Adipocyte (in vitro differentiated cells): ENCODE results near the gene RHOJ.

Source experiments
- DNase-seq: peaks from one replicate; pipeline ENCODE4 v3.0.0-alpha.2; 2015; ENCODE audit warnings: low read depth
- H3K27me3 ChIP-seq: replicated peaks from 2 replicates; pipeline ENCODE4 v1.7.0; 2013; ENCODE audit warnings: mild to moderate bottlenecking, low read length, moderate library complexity; ENCODE audit not compliant: control insufficient read depth, insufficient read depth
- H3K36me3 ChIP-seq: 2 replicates; pipeline ENCODE4 v1.7.0; 2013; ENCODE audit warnings: low read length, mild to moderate bottlenecking, moderate library complexity; ENCODE audit not compliant: control insufficient read depth, insufficient read depth, severe bottlenecking
- H3K4me1 ChIP-seq: 2 replicates; pipeline ENCODE4 v1.7.0; 2013; ENCODE audit warnings: mild to moderate bottlenecking, low read length, moderate library complexity; ENCODE audit not compliant: control insufficient read depth, insufficient read depth
- H3K4me3 ChIP-seq: 2 replicates; pipeline ENCODE4 v1.7.0; 2013; ENCODE audit warnings: mild to moderate bottlenecking, low read length, moderate library complexity
- H3K9ac ChIP-seq: 2 replicates; pipeline ENCODE4 v1.7.0; 2013; ENCODE audit warnings: mild to moderate bottlenecking, low read length, moderate library complexity
- H3K9me3 ChIP-seq: 2 replicates; pipeline ENCODE4 v1.7.0; 2013; ENCODE audit warnings: mild to moderate bottlenecking, low read length, moderate library complexity; ENCODE audit not compliant: control insufficient read depth

The RHOJ gene

DNA sequence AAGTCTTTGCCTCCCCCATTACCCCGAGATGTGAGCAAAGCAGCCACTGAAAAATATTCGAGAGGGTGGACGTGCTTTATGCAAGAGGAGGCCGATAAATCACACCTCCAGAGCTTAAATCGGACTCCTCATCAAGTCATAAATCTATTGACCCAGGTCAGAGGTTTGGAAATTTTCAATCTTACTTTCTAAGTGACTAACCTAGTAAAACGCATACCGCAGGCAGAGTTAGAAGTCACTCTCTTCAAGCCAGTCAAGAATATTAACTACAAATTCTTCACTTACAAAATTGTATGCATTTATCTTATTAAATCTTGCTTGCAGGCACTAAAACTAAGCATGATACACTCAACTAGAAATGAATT, 79.6 kb downstream of the RHOJ start:
- H3K4me3 ChIP-seq: no peak overlapping the region
- no peaks in the 10 kb centered on the region for H3K27me3 ChIP-seq
- H3K9ac ChIP-seq: no peak overlapping the region
- no peaks in the 10 kb centered on the region for H3K36me3 ChIP-seq
- peaks cover 5% of the 10 kb centered on the region for H3K4me1 ChIP-seq
- no peak for DNase-seq
- H3K9me3 ChIP-seq: no peaks in the 10 kb centered on the region

DNA sequence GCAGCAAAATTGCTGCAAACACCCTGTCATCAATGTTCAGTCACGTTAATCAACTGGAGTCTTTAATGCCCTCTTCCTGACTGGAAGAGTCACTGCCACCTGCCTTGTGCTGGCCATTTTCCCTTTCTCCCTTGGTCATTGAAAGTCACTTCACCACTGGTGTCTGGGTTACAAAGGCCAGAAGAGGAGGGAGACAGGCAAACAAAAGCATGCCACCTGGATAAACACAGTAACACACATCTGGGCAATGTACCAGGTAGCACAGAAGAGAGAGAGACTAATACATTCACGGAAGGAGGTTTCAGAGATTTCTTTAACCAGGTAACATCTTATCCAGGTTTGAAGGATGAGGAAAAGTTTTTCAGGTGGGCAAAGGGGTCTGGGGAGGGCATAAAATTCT, 81.8 kb downstream of the RHOJ start:
- peaks cover 14% of the 10 kb centered on the region for H3K4me1 ChIP-seq
- no peak overlapping the region for H3K4me3 ChIP-seq
- H3K36me3 ChIP-seq: no peaks in the 10 kb centered on the region
- no peaks in the 10 kb centered on the region for H3K9me3 ChIP-seq
- no peak for DNase-seq
- no peaks in the 10 kb centered on the region for H3K27me3 ChIP-seq
- H3K9ac ChIP-seq: no peak overlapping the region

DNA sequence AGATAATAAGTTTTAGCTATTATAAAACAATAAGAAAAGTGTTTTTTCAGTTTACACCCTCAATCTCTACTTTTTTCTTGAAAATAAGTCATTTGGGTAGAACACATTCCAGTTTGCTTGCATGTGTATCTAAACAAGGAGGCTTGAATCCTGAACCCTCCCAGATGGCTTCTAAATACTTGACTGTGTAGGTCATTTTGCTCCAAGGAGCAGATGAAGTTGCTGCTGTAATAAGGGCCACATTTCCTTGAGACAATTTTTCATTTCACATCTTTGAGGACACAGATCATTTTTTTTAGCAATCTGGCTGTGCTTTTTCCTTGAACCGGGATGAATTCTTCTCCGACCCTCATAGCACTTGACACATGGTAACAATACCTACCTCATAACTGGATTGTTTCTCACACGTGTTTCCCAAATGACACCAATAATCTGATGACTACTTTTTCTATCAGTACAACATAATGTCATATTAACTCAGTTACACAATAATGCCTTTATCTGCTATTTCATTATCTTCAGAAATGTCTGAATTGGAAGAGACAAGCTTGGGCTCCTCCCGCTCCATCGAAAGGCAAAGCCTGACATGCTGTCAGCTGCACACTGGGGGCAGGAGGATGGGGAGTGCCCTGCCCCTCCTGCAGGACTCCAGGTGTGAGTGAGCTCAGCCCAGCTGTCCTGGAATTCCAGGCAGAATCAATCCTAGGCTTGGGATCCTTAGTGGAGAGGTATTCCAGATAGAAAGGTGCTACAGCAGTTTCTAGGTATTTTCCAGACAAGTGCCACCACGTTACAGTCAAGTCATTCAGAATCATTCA, 83.6 kb downstream of the RHOJ start:
- Histone ChIP-seq H3K36me3 (no peaks in the 10 kb centered on the region), H3K27me3 (no peaks in the 10 kb centered on the region), H3K4me3 (no peak overlapping the region), H3K9me3 (no peaks in the 10 kb centered on the region), H3K4me1 (peaks cover 16% of the 10 kb centered on the region), H3K9ac (no peak overlapping the region)
- peak; percentile 60 for DNase-seq

DNA sequence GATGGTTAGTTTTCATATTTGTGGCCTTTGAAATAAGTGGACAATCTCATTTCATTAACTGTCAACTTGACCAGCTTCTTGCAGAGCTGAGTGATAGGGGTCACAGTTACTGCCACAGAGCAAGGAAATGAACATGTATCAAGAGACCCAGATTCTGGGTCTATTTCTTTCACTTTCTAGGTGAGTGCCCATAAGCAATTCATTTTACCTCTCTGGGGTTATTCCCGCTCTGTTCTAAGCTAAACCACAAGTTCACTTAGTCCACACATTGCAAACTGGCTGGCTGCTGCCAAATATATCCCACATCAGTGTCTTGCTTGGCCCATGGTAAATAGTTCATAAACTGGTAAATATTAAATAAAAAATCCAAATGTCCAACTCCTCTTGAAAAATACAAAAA, 84.6 kb downstream of the RHOJ start:
- no peak for DNase-seq
- peaks cover 15% of the 10 kb centered on the region for H3K4me1 ChIP-seq
- H3K9ac ChIP-seq: no peak overlapping the region
- no peaks in the 10 kb centered on the region for H3K36me3 ChIP-seq
- no peaks in the 10 kb centered on the region for H3K9me3 ChIP-seq
- H3K27me3 ChIP-seq: no peaks in the 10 kb centered on the region
- H3K4me3 ChIP-seq: no peak overlapping the region

DNA sequence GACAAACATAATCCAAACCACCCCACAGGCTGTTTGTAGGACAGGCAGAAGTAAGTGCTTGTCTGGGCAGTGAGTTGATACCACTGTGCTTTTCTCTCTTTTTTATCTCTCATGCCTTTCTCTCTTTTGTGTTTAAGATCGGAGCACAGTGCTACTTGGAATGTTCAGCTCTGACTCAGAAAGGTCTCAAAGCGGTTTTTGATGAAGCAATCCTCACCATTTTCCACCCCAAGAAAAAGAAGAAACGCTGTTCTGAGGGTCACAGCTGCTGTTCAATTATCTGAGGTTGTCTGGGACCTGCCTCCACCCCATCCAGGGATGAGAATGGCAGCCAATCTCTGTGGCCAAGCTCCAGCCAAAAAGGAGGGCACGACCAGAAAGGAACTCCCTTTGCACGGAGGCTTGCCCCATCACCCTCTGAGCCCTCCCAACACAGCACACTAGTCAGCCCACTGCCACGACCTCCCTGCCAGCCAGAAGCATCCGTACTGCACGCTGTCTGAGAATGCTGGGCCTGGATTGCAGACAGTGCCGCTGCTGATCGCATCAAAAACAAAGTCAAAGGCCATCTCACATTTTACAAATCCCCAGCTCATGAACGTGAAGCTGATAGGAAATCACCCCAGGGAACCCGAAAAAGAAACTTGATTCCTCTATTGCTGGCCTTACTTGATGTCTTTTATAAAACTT, 86.6 kb downstream of the RHOJ start:
- Histone ChIP-seq H3K4me1 (peaks cover 17% of the 10 kb centered on the region), H3K27me3 (no peaks in the 10 kb centered on the region), H3K9me3 (no peaks in the 10 kb centered on the region), H3K4me3 (no peak overlapping the region), H3K9ac (peak overlapping the region; percentile 27), H3K36me3 (no peaks in the 10 kb centered on the region)
- DNase-seq: no peak

DNA sequence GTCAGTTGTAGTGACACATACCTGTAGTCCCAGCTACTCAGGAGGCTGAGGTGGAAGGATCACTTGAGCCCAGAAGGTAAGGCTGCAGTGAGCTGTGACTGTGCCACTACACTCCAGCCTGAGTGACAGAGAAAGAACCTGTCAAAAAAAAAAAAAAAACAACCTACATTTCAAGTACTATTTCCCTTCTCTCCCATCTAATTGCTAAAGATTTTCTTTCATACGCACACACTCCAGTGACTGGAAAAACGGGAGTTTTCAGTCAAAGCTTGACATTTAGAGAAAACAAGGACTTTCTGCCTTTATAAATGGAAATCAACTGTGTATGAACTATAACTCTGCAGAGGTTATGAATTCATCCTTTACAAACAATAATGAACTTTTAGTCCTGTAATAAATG, 88.6 kb downstream of the RHOJ start:
- Histone ChIP-seq H3K4me3 (no peak overlapping the region), H3K9ac (no peak overlapping the region)

GRCh38 chr14:63295231-63295685, 91.0 kb downstream of the RHOJ start:
- Histone ChIP-seq H3K4me1 (peaks cover 25% of the 10 kb centered on the region), H3K36me3 (no peaks in the 10 kb centered on the region), H3K9ac (no peak overlapping the region), H3K4me3 (peak overlapping the region; percentile 65), H3K9me3 (no peaks in the 10 kb centered on the region), H3K27me3 (no peaks in the 10 kb centered on the region)
- no peak for DNase-seq

More for the DNA sequence above, 88.6 kb downstream of the RHOJ start:
- Histone ChIP-seq H3K36me3 (no peaks in the 10 kb centered on the region), H3K4me1 (peaks cover 26% of the 10 kb centered on the region), H3K27me3 (no peaks in the 10 kb centered on the region), H3K9me3 (no peaks in the 10 kb centered on the region)
- DNase-seq: no peak

GRCh38 chr14:63296060-63296563, 91.9 kb downstream of the RHOJ start:
- Histone ChIP-seq H3K36me3 (no peaks in the 10 kb centered on the region), H3K27me3 (no peaks in the 10 kb centered on the region), H3K4me3 (peak overlapping the region; percentile 65)

DNA sequence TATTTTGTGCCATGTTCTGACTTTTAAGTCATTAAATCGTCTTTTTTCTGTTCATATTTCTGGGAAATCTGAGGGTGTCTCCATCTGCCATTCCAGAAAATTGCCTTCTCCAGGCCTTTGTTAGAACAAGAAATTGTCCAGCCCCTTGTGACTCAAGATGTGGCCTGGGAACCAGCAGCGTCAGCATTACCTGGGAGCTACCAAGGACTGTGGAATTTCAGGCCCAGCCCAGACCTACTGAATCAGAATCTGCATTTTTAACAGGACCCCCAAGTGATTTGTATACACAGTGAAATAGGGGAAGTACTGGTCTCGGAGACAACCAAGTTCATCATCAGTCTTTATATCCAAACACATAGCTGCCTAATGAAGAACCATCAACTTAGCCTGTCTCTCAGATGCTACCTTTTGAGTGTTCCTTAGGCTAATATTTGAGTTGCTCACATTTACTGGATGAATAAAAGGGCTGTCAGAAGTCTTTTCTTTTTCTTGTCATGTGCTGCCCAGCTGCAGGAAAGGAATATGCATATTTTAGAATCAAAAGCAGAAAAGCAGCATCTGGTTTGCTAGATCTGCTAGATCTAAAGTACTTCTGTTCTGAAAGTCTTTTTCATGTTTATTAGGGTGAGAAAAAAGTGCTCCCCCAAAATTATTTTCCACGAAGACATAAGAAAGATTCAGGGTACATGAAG, 93.3 kb downstream of the RHOJ start:
- no peaks in the 10 kb centered on the region for H3K36me3 ChIP-seq
- no peaks in the 10 kb centered on the region for H3K27me3 ChIP-seq
- H3K4me3 ChIP-seq: no peak overlapping the region
- H3K9ac ChIP-seq: no peak overlapping the region
- DNase-seq: no peak
- H3K4me1 ChIP-seq: peaks cover 14% of the 10 kb centered on the region
- H3K9me3 ChIP-seq: no peaks in the 10 kb centered on the region

More at GRCh38 chr14:63296060-63296563, 91.9 kb downstream of the RHOJ start:
- Histone ChIP-seq H3K9ac (no peak overlapping the region), H3K4me1 (peaks cover 17% of the 10 kb centered on the region), H3K9me3 (no peaks in the 10 kb centered on the region)
- DNase-seq: peak; percentile 55

DNA sequence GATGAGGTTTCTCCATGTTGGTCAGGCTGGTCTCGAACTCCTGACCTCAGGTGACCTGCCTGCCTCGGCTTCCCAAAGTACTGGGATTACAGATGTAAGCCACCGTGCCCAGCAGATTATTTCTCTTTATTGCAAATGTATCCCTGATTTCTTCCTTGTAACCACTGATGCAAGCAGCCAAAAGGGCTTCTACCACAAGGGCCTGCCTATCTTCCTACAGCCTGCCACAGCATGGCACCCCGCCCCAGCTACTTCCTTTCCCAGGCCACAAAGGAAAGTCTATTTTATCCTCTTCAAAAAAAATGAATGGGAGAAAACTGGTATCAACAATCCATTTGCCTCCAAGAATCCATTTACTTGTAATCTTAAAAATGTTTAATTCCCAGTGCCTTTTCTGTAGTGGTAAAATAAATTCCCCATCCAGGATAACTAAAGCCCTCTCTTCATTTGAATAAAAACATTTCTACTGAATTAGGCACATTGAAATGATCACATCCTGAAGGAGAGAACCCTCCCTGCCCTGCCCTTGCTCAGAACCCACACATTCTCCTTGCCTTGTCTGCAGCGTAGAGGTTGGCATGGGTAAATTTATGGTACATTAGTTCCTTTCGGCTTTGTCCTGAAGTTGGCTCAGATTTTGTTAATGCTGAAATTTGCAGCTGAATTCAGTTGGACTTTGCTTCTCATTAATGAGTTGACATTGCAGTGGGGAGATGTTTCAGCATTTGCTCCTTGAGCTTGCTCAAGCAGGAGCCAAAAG, 95.3 kb downstream of the RHOJ start:
- H3K27me3 ChIP-seq: no peaks in the 10 kb centered on the region
- no peak overlapping the region for H3K4me3 ChIP-seq
- H3K4me1 ChIP-seq: peaks cover 14% of the 10 kb centered on the region
- no peaks in the 10 kb centered on the region for H3K9me3 ChIP-seq
- H3K9ac ChIP-seq: no peak overlapping the region
- DNase-seq: no peak
- no peaks in the 10 kb centered on the region for H3K36me3 ChIP-seq
